ENCODE data around the gene TYW1. TPM values are rescaled to one million over a fixed set of nuclear protein-coding genes. Genes with fewer than 3 reads are reported as not detected.
"Not testable (repeated sequence)": the region's sequence is repeated elsewhere in the genome, so short reads cannot be mapped to it uniquely, and the experiment has no call there.

The TYW1 gene, protein sequence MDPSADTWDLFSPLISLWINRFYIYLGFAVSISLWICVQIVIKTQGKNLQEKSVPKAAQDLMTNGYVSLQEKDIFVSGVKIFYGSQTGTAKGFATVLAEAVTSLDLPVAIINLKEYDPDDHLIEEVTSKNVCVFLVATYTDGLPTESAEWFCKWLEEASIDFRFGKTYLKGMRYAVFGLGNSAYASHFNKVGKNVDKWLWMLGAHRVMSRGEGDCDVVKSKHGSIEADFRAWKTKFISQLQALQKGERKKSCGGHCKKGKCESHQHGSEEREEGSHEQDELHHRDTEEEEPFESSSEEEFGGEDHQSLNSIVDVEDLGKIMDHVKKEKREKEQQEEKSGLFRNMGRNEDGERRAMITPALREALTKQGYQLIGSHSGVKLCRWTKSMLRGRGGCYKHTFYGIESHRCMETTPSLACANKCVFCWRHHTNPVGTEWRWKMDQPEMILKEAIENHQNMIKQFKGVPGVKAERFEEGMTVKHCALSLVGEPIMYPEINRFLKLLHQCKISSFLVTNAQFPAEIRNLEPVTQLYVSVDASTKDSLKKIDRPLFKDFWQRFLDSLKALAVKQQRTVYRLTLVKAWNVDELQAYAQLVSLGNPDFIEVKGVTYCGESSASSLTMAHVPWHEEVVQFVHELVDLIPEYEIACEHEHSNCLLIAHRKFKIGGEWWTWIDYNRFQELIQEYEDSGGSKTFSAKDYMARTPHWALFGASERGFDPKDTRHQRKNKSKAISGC
- total RNA-seq = 10 to 100 TPM; 20.2 to 26.7 TPM
- polyA plus RNA-seq (ENCODE audit: insufficient read length in 2 of 2) = 10 to 100 TPM; 14.8 to 16.5 TPM
- long read RNA-seq, donor 1, partial matches to known transcripts = 0 of 2 reads
- long read RNA-seq, donor 1, other reads (novel, unspliced or antisense) = 0 of 2 reads
- long read RNA-seq, donor 2 = 0 reads
- long read RNA-seq, donor 3 = 0 reads
- long read RNA-seq, donor 4, partial matches to known transcripts = 0 of 1 reads
- long read RNA-seq, donor 4, other reads (novel, unspliced or antisense) = 0 of 1 reads

DNA sequence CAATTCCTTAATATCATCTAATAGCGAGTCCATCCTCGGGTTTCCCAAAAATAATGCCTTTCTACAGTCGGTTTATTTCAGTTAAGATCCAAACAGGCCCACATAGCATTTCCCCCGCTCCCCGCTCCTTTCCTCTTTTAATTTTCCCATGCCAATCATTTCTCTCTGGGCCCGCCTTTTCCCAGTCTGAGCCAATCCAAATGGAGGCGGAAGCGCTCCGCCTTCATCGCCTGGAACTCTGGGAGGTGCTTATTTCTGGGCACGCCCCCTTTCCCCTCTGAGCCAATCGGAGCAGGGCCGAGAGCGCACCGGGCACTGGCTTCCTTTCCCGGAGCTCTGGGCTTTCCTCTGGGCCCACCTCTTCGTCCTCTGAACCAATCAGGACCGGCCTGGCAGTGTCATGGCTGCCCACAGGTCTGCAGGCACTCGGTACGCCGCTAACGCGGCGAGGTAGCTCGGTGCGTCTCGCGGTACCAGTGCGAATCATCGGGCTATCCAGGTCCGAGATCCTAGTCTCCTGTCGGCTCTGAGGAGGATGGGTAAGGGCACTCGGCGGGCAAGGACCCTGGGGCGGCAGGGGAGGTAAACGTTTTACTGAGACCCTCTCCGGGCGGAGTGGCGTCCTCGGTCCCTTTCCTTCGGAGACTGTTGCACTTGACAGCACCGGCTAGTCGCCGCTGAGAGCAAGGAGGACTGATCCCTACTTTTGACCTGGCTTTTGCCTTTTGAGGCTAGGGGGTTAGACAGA lies at the start of gene TYW1:
Gene TYW1 (plus strand): TSS at position 390 of the 748 bp plus-strand sequence. CDS start 146 bp downstream, at position 536.
- H3K36me3 ChIP-seq (ENCODE audit: control insufficient read depth, insufficient read depth, low read length); H3K27me3 ChIP-seq (ENCODE audit: control insufficient read depth, insufficient read depth, low read length); H3K9me3 ChIP-seq (ENCODE audit: control insufficient read depth, insufficient read depth, low read length); H3K4me1 ChIP-seq (ENCODE audit: control insufficient read depth, insufficient read depth, low read length): not testable (repeated sequence)
- H3K27ac ChIP-seq (ENCODE audit: low read depth, low read length) = peak within 1 kb of the TSS; percentile 88
- WGBS (ENCODE audit: insufficient coverage) = 0% methylated on average over 28 of the region's 44 CpGs
- DNase-seq (ENCODE audit: low read depth in 4 of 6, low spot score in 6 of 6) = peak; percentile 96 to 100 (median 97)
- peak within 1 kb of the TSS; percentile 81 for H3K4me3 ChIP-seq (ENCODE audit: low read depth, low read length)

GRCh38 chr7:66948480-66949109 lies 48.0 kb upstream of the TYW1 start:
- Histone ChIP-seq H3K27me3 (ENCODE audit: control insufficient read depth, insufficient read depth, low read length) (no peaks in the 10 kb centered on the region), H3K27ac (ENCODE audit: low read depth, low read length) (no peak overlapping the region), H3K36me3 (ENCODE audit: control insufficient read depth, insufficient read depth, low read length) (peaks cover 65% of the 10 kb centered on the region), H3K4me1 (ENCODE audit: control insufficient read depth, insufficient read depth, low read length) (no peaks in the 10 kb centered on the region), H3K9me3 (ENCODE audit: control insufficient read depth, insufficient read depth, low read length) (no peaks in the 10 kb centered on the region), H3K4me3 (ENCODE audit: low read depth, low read length) (no peak overlapping the region)
- WGBS (ENCODE audit: insufficient coverage) = 93% methylated on average over 9 of the region's 19 CpGs
- DNase-seq (ENCODE audit: low read depth in 4 of 6, low spot score in 6 of 6) = no peak

GRCh38 chr7:66950311-66950710 lies 46.3 kb upstream of the TYW1 start:
- DNase-seq (ENCODE audit: low read depth in 4 of 6, low spot score in 6 of 6) = no peak
- Histone ChIP-seq H3K36me3 (ENCODE audit: control insufficient read depth, insufficient read depth, low read length) (peaks cover 74% of the 10 kb centered on the region), H3K9me3 (ENCODE audit: control insufficient read depth, insufficient read depth, low read length) (no peaks in the 10 kb centered on the region), H3K4me3 (ENCODE audit: low read depth, low read length) (no peak overlapping the region), H3K27me3 (ENCODE audit: control insufficient read depth, insufficient read depth, low read length) (no peaks in the 10 kb centered on the region), H3K4me1 (ENCODE audit: control insufficient read depth, insufficient read depth, low read length) (no peaks in the 10 kb centered on the region), H3K27ac (ENCODE audit: low read depth, low read length) (no peak overlapping the region)
- WGBS (ENCODE audit: insufficient coverage) = no CpG with 5 or more reads among the region's 3 CpGs

- Histone ChIP-seq H3K36me3 (ENCODE audit: control insufficient read depth, insufficient read depth, low read length) (peaks cover 74% of the 10 kb centered on the region), H3K4me3 (ENCODE audit: low read depth, low read length) (no peak overlapping the region), H3K9me3 (ENCODE audit: control insufficient read depth, insufficient read depth, low read length) (no peaks in the 10 kb centered on the region), H3K27ac (ENCODE audit: low read depth, low read length) (no peak overlapping the region), H3K4me1 (ENCODE audit: control insufficient read depth, insufficient read depth, low read length) (no peaks in the 10 kb centered on the region), H3K27me3 (ENCODE audit: control insufficient read depth, insufficient read depth, low read length) (no peaks in the 10 kb centered on the region)
- no peak for DNase-seq (ENCODE audit: low read depth in 4 of 6, low spot score in 6 of 6)
- 100% methylated on average over 2 of the region's 8 CpGs for WGBS (ENCODE audit: insufficient coverage)
These were observed 45.9 kb upstream of the TYW1 start for GRCh38 chr7:66950763-66951162.

DNA sequence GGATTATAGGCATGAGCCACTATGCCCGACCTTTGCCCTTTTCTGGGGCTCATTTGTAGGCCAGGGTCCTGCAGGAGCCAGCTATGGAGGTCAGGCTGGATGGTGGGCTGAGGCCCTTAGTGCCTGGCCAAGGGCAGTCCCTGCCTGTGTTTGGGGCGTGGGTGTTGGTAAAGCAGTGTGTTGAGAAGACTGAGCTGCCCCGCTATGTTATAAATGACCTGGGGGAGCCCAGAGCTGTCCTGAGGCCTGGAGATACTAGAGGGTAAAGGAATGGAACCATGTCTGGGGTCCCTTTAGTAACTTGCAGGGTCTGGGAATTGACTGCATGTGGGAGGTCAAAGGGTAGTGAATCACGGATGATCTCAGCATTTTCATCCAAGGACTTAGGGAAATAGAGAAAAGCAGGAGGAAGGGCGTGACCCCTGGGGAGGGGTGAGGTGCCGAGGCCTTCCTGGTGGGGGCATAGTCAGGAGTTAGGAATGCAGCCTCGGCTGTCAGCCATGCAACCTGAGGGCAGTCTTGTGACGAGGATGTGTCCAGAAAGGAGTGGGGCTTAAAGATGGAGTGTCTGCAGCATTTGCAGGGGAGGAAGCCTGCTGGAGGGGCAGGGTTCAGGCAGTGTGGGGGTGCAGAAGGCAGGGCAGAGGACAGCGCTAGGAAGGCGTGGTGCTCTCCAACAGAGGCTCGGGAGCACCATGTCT lies 44.1 kb upstream of the TYW1 start:
- Histone ChIP-seq H3K27ac (ENCODE audit: low read depth, low read length) (no peak overlapping the region), H3K36me3 (ENCODE audit: control insufficient read depth, insufficient read depth, low read length) (peaks cover 63% of the 10 kb centered on the region), H3K9me3 (ENCODE audit: control insufficient read depth, insufficient read depth, low read length) (no peaks in the 10 kb centered on the region), H3K27me3 (ENCODE audit: control insufficient read depth, insufficient read depth, low read length) (no peaks in the 10 kb centered on the region), H3K4me1 (ENCODE audit: control insufficient read depth, insufficient read depth, low read length) (no peaks in the 10 kb centered on the region), H3K4me3 (ENCODE audit: low read depth, low read length) (no peak overlapping the region)
- no peak for DNase-seq (ENCODE audit: low read depth in 4 of 6, low spot score in 6 of 6)
- 93% methylated on average over 9 of the region's 11 CpGs for WGBS (ENCODE audit: insufficient coverage)

GRCh38 chr7:66953044-66953427 lies 43.6 kb upstream of the TYW1 start:
- H3K36me3 ChIP-seq (ENCODE audit: control insufficient read depth, insufficient read depth, low read length) = peaks cover 65% of the 10 kb centered on the region
- H3K9me3 ChIP-seq (ENCODE audit: control insufficient read depth, insufficient read depth, low read length) = no peaks in the 10 kb centered on the region
- H3K4me3 ChIP-seq (ENCODE audit: low read depth, low read length) = no peak overlapping the region
- no peak for DNase-seq (ENCODE audit: low read depth in 4 of 6, low spot score in 6 of 6)
- WGBS (ENCODE audit: insufficient coverage) = 80% methylated on average over 1 of the region's 5 CpGs
- no peaks in the 10 kb centered on the region for H3K4me1 ChIP-seq (ENCODE audit: control insufficient read depth, insufficient read depth, low read length)
- no peaks in the 10 kb centered on the region for H3K27me3 ChIP-seq (ENCODE audit: control insufficient read depth, insufficient read depth, low read length)
- no peak overlapping the region for H3K27ac ChIP-seq (ENCODE audit: low read depth, low read length)

- no peaks in the 10 kb centered on the region for H3K9me3 ChIP-seq (ENCODE audit: control insufficient read depth, insufficient read depth, low read length)
- H3K4me1 ChIP-seq (ENCODE audit: control insufficient read depth, insufficient read depth, low read length) = no peaks in the 10 kb centered on the region
- H3K4me3 ChIP-seq (ENCODE audit: low read depth, low read length) = no peak overlapping the region
- 92% methylated on average over 10 of the region's 13 CpGs for WGBS (ENCODE audit: insufficient coverage)
- DNase-seq (ENCODE audit: low read depth in 4 of 6, low spot score in 6 of 6) = no peak
- H3K36me3 ChIP-seq (ENCODE audit: control insufficient read depth, insufficient read depth, low read length) = peaks cover 53% of the 10 kb centered on the region
- no peaks in the 10 kb centered on the region for H3K27me3 ChIP-seq (ENCODE audit: control insufficient read depth, insufficient read depth, low read length)
- no peak overlapping the region for H3K27ac ChIP-seq (ENCODE audit: low read depth, low read length)
These were observed 38.9 kb upstream of the TYW1 start for GRCh38 chr7:66957595-66958290.

DNA sequence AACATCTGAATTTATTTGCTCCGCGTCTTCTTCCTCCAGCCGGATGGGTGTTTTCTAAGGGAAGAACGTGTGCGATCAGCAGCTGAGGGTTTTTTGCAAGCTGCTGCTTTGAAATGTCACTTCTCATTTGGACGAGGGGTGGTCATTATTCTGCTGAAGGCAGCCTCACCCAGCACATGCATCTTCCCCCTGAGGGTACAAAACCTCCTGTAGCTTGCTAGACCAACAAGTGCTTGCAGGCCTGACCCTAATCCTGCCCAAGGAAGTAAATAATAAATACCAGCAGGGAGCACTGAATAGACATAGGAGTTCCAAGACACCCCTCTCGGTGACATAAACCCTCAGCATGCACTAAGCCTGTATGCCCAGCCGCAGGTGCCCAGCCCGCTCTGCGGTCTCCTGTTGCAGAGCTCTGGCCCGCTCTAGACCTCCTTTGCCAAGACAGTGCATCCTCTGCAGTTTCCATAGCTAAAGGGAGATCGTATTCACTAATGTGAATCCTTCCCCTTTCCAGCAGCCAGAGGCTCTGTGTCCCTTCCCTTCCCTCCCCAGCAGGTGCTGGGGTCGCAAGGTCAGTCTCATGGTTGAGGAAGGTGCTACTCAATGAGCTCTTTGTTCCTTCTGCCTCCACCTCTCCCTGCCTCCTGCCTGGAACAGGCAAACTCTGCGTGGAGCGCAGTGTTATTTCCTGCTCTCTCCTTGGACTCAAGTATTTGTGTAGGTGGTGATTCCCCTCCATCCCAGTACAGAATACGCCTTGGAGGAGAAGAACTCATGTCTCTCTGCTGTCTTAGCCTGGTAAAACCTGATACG lies 37.9 kb upstream of the TYW1 start:
- no peak overlapping the region for H3K27ac ChIP-seq (ENCODE audit: low read depth, low read length)
- H3K27me3 ChIP-seq (ENCODE audit: control insufficient read depth, insufficient read depth, low read length) = no peaks in the 10 kb centered on the region
- DNase-seq (ENCODE audit: low read depth in 4 of 6, low spot score in 6 of 6) = peak in 1 of 6 donors; percentile 6
- WGBS (ENCODE audit: insufficient coverage) = 89% methylated on average over 15 of the region's 17 CpGs
- H3K4me3 ChIP-seq (ENCODE audit: low read depth, low read length) = no peak overlapping the region
- peaks cover 48% of the 10 kb centered on the region for H3K36me3 ChIP-seq (ENCODE audit: control insufficient read depth, insufficient read depth, low read length)
- H3K4me1 ChIP-seq (ENCODE audit: control insufficient read depth, insufficient read depth, low read length) = no peaks in the 10 kb centered on the region
- H3K9me3 ChIP-seq (ENCODE audit: control insufficient read depth, insufficient read depth, low read length) = no peaks in the 10 kb centered on the region
